ENCODE measurements around the gene SFTPB.

DNA sequence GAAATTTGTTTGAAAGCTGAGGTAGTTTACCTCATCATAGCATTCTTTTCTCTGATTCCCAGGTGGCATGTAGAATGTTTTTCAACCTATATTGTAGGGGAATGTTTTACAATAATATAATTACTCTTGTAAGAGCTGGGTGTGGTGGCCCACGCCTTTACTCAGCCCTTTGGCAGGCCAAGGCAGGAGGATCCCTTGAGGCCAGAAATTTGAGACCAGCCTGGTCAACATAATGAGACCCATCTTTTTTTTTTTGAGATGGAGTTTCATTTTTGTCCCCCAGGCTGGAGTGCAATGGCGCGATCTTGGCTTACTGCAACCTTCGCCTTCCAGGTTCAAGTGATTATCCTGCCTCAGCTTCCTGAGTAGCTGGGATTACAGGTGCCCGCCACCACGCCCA lies 48.4 kb downstream of the SFTPB start:
- TF ChIP-seq, protein P1, sequence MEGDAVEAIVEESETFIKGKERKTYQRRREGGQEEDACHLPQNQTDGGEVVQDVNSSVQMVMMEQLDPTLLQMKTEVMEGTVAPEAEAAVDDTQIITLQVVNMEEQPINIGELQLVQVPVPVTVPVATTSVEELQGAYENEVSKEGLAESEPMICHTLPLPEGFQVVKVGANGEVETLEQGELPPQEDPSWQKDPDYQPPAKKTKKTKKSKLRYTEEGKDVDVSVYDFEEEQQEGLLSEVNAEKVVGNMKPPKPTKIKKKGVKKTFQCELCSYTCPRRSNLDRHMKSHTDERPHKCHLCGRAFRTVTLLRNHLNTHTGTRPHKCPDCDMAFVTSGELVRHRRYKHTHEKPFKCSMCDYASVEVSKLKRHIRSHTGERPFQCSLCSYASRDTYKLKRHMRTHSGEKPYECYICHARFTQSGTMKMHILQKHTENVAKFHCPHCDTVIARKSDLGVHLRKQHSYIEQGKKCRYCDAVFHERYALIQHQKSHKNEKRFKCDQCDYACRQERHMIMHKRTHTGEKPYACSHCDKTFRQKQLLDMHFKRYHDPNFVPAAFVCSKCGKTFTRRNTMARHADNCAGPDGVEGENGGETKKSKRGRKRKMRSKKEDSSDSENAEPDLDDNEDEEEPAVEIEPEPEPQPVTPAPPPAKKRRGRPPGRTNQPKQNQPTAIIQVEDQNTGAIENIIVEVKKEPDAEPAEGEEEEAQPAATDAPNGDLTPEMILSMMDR (IDR thresholded peaks at IDR 0.05): no peak
- no peak for TF ChIP-seq POLR2A (IDR thresholded peaks at IDR 0.05)
